ENCODE measurements around the gene SND1.
"Not testable (repeated sequence)": the region's sequence is repeated elsewhere in the genome, so short reads cannot be mapped to it uniquely, and the experiment has no call there.

The SND1 gene

DNA sequence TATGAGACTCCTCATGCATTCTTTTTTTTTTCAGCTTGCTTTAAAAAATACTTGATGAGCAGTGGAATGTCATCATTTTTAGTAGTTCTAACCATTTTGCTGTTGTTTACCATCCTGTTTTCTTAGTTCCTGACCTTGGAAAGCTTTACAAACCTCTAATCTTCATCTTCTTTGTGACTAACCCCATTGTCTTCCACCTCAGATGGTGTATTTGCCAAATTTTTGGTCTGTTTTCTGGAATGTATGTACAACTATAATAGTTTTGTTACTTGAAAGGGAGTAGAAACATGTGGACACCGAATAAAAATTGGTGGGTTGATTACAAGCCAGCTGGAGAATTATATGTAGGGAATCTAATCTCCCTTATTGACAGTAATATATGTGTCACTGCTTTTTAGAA lies 172.7 kb downstream of the SND1 start:
- DNase-seq (ENCODE audit: low read depth, low spot score): no peak
- H3K9ac ChIP-seq (ENCODE audit: insufficient read length): no peak overlapping the region

DNA sequence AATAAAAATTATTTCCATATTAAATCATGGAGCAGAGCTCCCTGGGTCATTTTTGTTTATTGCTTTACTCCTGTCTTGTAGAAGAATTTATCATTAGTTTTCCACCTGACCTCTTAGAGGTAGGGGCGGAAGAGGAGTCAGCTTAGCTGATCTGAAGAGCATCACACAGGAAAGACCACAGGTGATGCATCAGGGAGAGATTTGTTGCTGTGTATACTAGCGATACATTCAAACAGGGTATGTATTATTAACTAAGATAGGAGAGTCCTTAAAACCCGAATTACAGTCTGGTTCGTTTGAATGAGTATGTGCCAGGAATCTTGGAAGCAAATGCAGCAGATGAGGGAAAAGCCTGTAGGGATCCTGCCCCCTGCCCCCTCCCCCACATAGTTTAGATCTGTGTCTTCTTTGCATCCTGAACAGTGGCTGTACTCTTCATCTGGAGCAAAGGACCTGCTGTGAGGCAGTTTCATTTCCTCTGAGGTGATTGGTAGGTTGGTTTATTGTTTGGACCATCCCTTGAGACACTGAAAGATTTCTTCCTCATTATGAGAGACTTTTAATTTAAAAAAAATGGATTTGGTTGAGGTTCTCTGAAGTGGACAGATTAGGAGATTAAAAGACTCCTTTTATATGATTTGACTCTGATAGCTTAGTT lies 177.0 kb downstream of the SND1 start:
- no peak for DNase-seq (ENCODE audit: low read depth, low spot score)
- TF ChIP-seq FOXP2 (optimal IDR thresholded peaks at IDR 0.05; ENCODE audit: control extremely low read depth, extremely low read length, insufficient read depth) (no peak), EZH2 (IDR thresholded peaks at IDR 0.05) (no peak), POLR2AphosphoS5 (IDR thresholded peaks at IDR 0.05; ENCODE audit: borderline replicate concordance, low read depth, low read length) (no peak)
- Histone ChIP-seq H3K27ac (no peak overlapping the region), H3K4me3 (no peak overlapping the region), H3K9ac (ENCODE audit: insufficient read length) (no peak overlapping the region), H3K9me3 (ENCODE audit: low read depth, low read length) (no peaks in the 10 kb centered on the region), H3K36me3 (ENCODE audit: insufficient read depth, low read length) (no peaks in the 10 kb centered on the region)

More for the DNA sequence above, 172.7 kb downstream of the SND1 start:
- H3K4me3 ChIP-seq: no peak overlapping the region
- no peak for TF ChIP-seq POLR2AphosphoS5 (IDR thresholded peaks at IDR 0.05; ENCODE audit: borderline replicate concordance, low read depth, low read length)
- TF ChIP-seq EZH2 (IDR thresholded peaks at IDR 0.05): no peak
- TF ChIP-seq FOXP2 (optimal IDR thresholded peaks at IDR 0.05; ENCODE audit: control extremely low read depth, extremely low read length, insufficient read depth): no peak
- H3K9me3 ChIP-seq (ENCODE audit: low read depth, low read length): no peaks in the 10 kb centered on the region
- no peaks in the 10 kb centered on the region for H3K36me3 ChIP-seq (ENCODE audit: insufficient read depth, low read length)
- no peak overlapping the region for H3K27ac ChIP-seq

DNA sequence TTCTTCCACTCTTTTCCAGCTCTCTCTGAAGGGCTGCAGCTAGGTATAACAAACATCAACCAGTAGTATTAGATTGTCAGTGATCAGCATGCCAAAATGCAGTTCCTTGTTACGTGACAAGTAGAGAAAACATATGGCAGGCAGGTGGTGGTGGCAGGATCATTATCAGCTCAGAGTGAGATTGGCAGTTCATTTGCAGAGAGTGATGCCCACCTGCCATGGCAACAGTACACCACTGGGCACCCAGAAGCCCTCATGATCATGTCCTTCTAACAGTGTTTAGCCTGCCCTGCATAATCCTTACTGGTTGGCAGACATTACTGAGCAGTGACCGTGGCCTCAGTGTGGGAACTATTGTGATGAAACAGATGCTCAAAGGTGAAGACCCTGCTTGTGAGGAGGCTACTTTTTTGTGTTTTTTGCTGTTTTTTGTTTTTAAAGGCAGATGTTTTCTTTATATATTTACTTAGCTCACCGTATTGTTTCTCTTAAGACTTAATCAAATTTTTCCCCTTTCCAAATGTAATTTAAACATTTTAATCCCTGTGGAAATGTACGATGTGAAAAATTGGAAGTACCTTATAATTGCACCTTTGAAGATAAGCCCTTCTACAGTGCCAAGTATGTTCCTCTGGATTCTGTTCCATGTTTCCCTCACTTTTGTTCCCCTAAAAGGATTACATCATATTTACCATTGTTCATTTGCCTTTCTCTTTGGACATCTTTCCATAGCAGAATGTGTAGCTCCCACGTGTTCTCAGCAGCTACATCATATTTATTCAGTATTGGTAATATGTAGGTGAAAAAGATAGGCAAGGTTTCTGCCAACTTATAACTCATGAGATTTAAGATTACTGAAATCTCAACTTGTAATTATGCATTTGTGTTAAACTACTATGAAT lies 179.6 kb downstream of the SND1 start:
- Histone ChIP-seq H3K4me3 (no peak overlapping the region), H3K36me3 (ENCODE audit: insufficient read depth, low read length) (no peaks in the 10 kb centered on the region), H3K9ac (ENCODE audit: insufficient read length) (no peak overlapping the region), H3K27ac (no peak overlapping the region), H3K9me3 (ENCODE audit: low read depth, low read length) (no peaks in the 10 kb centered on the region)
- no peak for TF ChIP-seq FOXP2 (optimal IDR thresholded peaks at IDR 0.05; ENCODE audit: control extremely low read depth, extremely low read length, insufficient read depth)
- TF ChIP-seq POLR2AphosphoS5 (IDR thresholded peaks at IDR 0.05; ENCODE audit: borderline replicate concordance, low read depth, low read length): no peak
- TF ChIP-seq EZH2 (IDR thresholded peaks at IDR 0.05): no peak
- no peak for DNase-seq (ENCODE audit: low read depth, low spot score)

GRCh38 chr7:127832592-127832991 lies 180.6 kb downstream of the SND1 start:
- Histone ChIP-seq H3K27ac (no peak overlapping the region), H3K9me3 (ENCODE audit: low read depth, low read length) (no peaks in the 10 kb centered on the region), H3K4me3 (no peak overlapping the region), H3K9ac (ENCODE audit: insufficient read length) (no peak overlapping the region), H3K36me3 (ENCODE audit: insufficient read depth, low read length) (no peaks in the 10 kb centered on the region; the same call in 1 of the 2 replicates)
- TF ChIP-seq FOXP2 (optimal IDR thresholded peaks at IDR 0.05; ENCODE audit: control extremely low read depth, extremely low read length, insufficient read depth) (no peak), POLR2AphosphoS5 (IDR thresholded peaks at IDR 0.05; ENCODE audit: borderline replicate concordance, low read depth, low read length) (no peak), EZH2 (IDR thresholded peaks at IDR 0.05) (no peak)
- no peak for DNase-seq (ENCODE audit: low read depth, low spot score)

DNA sequence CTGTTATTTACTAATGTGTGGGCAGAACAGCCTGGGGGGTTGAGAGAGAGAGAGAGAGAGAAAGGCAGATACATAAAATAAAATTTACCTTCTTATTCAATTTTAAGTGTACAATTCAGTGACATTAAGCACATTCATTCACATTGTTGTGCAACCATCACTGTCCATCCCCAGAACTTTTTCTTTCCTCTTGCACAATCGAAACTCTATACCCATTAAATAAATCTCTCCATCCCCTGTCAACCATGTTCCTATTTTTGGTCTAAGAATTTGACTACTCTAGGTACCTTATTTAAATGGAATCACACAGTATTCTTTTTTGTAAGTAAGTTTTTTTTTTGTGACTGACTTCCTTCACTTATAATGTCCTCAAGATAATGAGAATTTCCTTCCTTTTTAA lies 181.6 kb downstream of the SND1 start:
- Histone ChIP-seq H3K9ac (ENCODE audit: insufficient read length) (no peak overlapping the region), H3K9me3 (ENCODE audit: low read depth, low read length) (no peaks in the 10 kb centered on the region), H3K4me3 (no peak overlapping the region), H3K27ac (no peak overlapping the region), H3K36me3 (ENCODE audit: insufficient read depth, low read length) (no peaks in the 10 kb centered on the region; the same call in 1 of the 2 replicates)
- TF ChIP-seq EZH2 (IDR thresholded peaks at IDR 0.05): no peak
- no peak for TF ChIP-seq FOXP2 (optimal IDR thresholded peaks at IDR 0.05; ENCODE audit: control extremely low read depth, extremely low read length, insufficient read depth)
- no peak for TF ChIP-seq POLR2AphosphoS5 (IDR thresholded peaks at IDR 0.05; ENCODE audit: borderline replicate concordance, low read depth, low read length)
- no peak for DNase-seq (ENCODE audit: low read depth, low spot score)

GRCh38 chr7:127835679-127836078 lies 183.7 kb downstream of the SND1 start:
- Histone ChIP-seq H3K36me3 (ENCODE audit: insufficient read depth, low read length) (no peaks in the 10 kb centered on the region; the same call in 1 of the 2 replicates), H3K4me3 (no peak overlapping the region), H3K27ac (no peak overlapping the region), H3K9me3 (ENCODE audit: low read depth, low read length) (no peaks in the 10 kb centered on the region), H3K9ac (ENCODE audit: insufficient read length) (no peak overlapping the region)
- no peak for DNase-seq (ENCODE audit: low read depth, low spot score)
- TF ChIP-seq FOXP2 (optimal IDR thresholded peaks at IDR 0.05; ENCODE audit: control extremely low read depth, extremely low read length, insufficient read depth): no peak
- TF ChIP-seq EZH2 (IDR thresholded peaks at IDR 0.05): no peak
- no peak for TF ChIP-seq POLR2AphosphoS5 (IDR thresholded peaks at IDR 0.05; ENCODE audit: borderline replicate concordance, low read depth, low read length)

DNA sequence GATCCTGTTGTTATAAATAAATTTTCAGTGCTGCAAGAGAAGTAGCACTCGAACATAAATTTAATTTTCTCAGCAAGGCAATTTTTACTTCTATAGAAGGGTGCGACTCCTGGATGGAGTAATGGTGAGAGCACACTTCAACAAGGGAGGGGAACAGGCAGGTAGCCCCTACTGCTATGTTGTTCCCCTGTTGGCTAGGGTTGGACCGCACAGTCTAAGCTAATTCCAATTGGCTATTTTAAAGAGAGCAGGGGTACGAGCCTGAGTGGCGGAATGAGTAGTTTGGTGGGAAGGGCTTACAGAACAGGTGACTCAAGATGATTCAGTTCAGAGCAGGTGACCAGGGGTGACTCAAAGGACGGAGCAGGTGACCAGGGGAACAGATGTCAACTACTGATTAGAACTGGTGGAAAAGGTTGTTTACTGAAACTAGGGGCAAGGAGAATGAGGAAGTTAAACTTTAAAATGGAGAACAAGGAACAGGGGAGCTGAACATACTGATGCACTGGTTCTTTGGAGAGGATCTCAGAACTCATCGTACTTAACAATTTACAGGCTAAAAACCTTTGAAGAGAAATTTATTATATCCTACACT lies 185.9 kb downstream of the SND1 start:
- H3K27ac ChIP-seq; H3K9me3 ChIP-seq (ENCODE audit: low read depth, low read length); H3K36me3 ChIP-seq (ENCODE audit: insufficient read depth, low read length); H3K9ac ChIP-seq (ENCODE audit: insufficient read length); DNase-seq (ENCODE audit: low read depth, low spot score); H3K4me3 ChIP-seq: not testable (repeated sequence)

DNA sequence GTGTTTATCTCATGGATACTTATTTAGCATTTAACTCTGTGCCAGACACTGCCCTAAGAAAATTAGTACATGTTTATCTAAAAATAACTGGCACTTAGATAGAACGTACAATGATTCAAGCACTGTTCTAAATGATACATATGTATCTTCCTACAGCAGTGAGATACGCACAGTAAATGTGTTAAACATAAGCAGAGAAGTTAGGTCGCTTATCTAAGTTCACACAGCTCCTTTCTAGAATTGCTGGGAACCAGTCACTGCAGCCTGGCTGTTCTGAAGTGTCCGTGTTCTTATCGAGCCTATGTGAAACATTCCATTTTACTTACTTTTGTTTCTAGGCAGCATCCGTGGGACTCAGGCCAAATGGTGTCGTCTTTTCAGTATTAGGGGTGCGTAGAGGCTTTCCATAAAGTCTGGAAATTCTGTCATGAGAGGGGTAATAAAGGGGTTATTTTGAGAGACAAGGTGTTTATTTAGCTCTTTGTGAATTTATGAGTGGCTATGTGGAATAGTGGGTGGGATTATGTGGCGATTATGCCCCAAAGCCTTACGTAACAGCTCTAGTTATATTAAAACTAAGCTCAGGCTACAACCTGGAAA lies 186.9 kb downstream of the SND1 start:
- H3K36me3 ChIP-seq (ENCODE audit: insufficient read depth, low read length): peaks cover 12% of the 10 kb centered on the region

More for the DNA sequence above, 186.9 kb downstream of the SND1 start:
- H3K9me3 ChIP-seq (ENCODE audit: low read depth, low read length): no peaks in the 10 kb centered on the region
- H3K9ac ChIP-seq (ENCODE audit: insufficient read length): no peak overlapping the region
- no peak for DNase-seq (ENCODE audit: low read depth, low spot score)
- no peak overlapping the region for H3K4me3 ChIP-seq
- H3K27ac ChIP-seq: no peak overlapping the region
- TF ChIP-seq POLR2AphosphoS5 (IDR thresholded peaks at IDR 0.05; ENCODE audit: borderline replicate concordance, low read depth, low read length): no peak
- TF ChIP-seq FOXP2 (optimal IDR thresholded peaks at IDR 0.05; ENCODE audit: control extremely low read depth, extremely low read length, insufficient read depth): no peak
